ENCODE data around the gene VPS26B.

VPS26B gene

GRCh38 chr11:134196756-134197155, 27.7 kb upstream of the VPS26B start:
- H3K4me2 ChIP-seq (ENCODE audit: low read length) = no peak overlapping the region
- no peaks in the 10 kb centered on the region for H3K9me3 ChIP-seq (ENCODE audit: control insufficient read depth, low read length)
- H3K27me3 ChIP-seq (ENCODE audit: control insufficient read depth, insufficient read depth, low read length) = no peaks in the 10 kb centered on the region
- no peak overlapping the region for H3K4me3 ChIP-seq (ENCODE audit: low read depth, low read length)
- H2AFZ ChIP-seq = no peak overlapping the region
- no peak overlapping the region for H3K27ac ChIP-seq
- H3K9ac ChIP-seq = no peak overlapping the region
- H3K4me1 ChIP-seq = no peaks in the 10 kb centered on the region
- TF ChIP-seq, protein P1, sequence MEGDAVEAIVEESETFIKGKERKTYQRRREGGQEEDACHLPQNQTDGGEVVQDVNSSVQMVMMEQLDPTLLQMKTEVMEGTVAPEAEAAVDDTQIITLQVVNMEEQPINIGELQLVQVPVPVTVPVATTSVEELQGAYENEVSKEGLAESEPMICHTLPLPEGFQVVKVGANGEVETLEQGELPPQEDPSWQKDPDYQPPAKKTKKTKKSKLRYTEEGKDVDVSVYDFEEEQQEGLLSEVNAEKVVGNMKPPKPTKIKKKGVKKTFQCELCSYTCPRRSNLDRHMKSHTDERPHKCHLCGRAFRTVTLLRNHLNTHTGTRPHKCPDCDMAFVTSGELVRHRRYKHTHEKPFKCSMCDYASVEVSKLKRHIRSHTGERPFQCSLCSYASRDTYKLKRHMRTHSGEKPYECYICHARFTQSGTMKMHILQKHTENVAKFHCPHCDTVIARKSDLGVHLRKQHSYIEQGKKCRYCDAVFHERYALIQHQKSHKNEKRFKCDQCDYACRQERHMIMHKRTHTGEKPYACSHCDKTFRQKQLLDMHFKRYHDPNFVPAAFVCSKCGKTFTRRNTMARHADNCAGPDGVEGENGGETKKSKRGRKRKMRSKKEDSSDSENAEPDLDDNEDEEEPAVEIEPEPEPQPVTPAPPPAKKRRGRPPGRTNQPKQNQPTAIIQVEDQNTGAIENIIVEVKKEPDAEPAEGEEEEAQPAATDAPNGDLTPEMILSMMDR (IDR thresholded peaks at IDR 0.05) = no peak
- H3K36me3 ChIP-seq (ENCODE audit: control insufficient read depth, insufficient read depth, low read length) = no peaks in the 10 kb centered on the region
- no peaks in the 10 kb centered on the region for H3K79me2 ChIP-seq

DNA sequence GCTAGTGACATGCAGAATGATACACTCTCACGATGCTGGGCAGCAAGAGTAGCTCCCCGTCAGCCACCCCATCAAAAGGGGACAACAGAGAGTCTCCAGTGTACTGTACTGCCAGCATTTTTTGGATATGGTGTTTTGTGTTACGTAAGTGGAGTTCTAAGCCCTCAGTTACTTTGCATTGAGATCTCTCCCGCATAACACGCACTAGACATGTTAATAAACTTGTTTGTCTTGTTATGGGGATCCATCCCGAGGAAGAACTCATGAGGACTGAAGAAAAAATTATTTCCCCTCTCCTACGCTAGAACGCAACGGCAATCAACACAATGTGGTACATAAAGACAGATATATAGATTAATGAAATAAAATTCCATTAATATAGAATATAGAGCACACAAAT, 24.9 kb upstream of the VPS26B start:
- Histone ChIP-seq H3K36me3 (ENCODE audit: control insufficient read depth, insufficient read depth, low read length) (no peaks in the 10 kb centered on the region), H3K4me2 (ENCODE audit: low read length) (no peak overlapping the region), H3K9me3 (ENCODE audit: control insufficient read depth, low read length) (no peaks in the 10 kb centered on the region), H3K27me3 (ENCODE audit: control insufficient read depth, insufficient read depth, low read length) (no peaks in the 10 kb centered on the region), H3K27ac (no peak overlapping the region), H3K4me3 (ENCODE audit: low read depth, low read length) (no peak overlapping the region), H2AFZ (no peak overlapping the region), H3K79me2 (no peaks in the 10 kb centered on the region), H3K9ac (no peak overlapping the region), H3K4me1 (no peaks in the 10 kb centered on the region)
- TF ChIP-seq, protein P1 (IDR thresholded peaks at IDR 0.05) = no peak

DNA sequence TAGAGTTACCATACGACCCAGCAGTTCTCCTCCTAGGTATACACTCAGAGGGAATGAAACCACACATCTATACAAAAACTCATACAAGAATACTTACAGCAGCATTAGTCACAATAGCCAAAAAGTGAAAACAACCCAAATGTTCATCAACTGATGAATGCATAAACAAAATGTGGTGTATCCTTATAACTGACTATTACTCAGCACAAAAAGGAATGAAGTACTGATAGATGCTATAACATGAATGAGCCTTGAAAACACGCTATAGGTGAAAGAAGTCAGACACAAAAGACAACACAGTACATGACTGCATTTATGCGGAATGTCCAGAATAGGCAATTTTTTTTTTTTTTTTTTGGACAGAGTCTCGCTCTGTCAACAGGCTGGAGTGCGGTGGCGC, 23.8 kb upstream of the VPS26B start:
- H3K4me3 ChIP-seq (ENCODE audit: low read depth, low read length) = no peak overlapping the region
- H3K27me3 ChIP-seq (ENCODE audit: control insufficient read depth, insufficient read depth, low read length) = no peaks in the 10 kb centered on the region
- no peak overlapping the region for H2AFZ ChIP-seq
- H3K27ac ChIP-seq = no peak overlapping the region
- no peak overlapping the region for H3K4me2 ChIP-seq (ENCODE audit: low read length)
- no peaks in the 10 kb centered on the region for H3K79me2 ChIP-seq
- TF ChIP-seq, protein P1 (IDR thresholded peaks at IDR 0.05) = no peak
- H3K9me3 ChIP-seq (ENCODE audit: control insufficient read depth, low read length) = no peaks in the 10 kb centered on the region
- no peak overlapping the region for H3K9ac ChIP-seq
- no peaks in the 10 kb centered on the region for H3K36me3 ChIP-seq (ENCODE audit: control insufficient read depth, insufficient read depth, low read length)
- no peaks in the 10 kb centered on the region for H3K4me1 ChIP-seq

GRCh38 chr11:134202661-134203060, 21.8 kb upstream of the VPS26B start:
- TF ChIP-seq, protein P1 (IDR thresholded peaks at IDR 0.05) = no peak
- Histone ChIP-seq H3K4me1 (no peaks in the 10 kb centered on the region), H3K9ac (no peak overlapping the region), H3K27me3 (ENCODE audit: control insufficient read depth, insufficient read depth, low read length) (no peaks in the 10 kb centered on the region), H3K79me2 (no peaks in the 10 kb centered on the region), H3K4me2 (ENCODE audit: low read length) (no peak overlapping the region), H3K27ac (no peak overlapping the region), H3K9me3 (ENCODE audit: control insufficient read depth, low read length) (no peaks in the 10 kb centered on the region), H3K4me3 (ENCODE audit: low read depth, low read length) (no peak overlapping the region), H3K36me3 (ENCODE audit: control insufficient read depth, insufficient read depth, low read length) (no peaks in the 10 kb centered on the region), H2AFZ (no peak overlapping the region)

DNA sequence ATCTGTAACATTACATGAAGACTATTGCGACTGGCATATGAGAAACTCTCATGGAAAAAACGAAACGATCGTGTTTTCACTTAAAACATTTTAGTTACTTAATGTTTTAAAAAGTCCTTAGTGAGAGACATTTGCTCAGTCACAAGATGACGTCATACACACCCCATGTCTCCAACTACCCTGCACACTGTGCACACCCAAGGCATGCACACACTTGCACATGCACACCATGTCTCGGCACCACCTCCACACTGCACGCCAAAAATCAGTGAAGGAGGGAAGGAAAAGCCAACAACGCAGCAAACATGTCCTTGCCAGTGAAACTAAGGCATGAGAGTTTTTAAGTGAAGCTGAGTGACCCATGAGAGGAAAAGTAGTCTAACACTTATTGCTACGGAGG, 18.7 kb upstream of the VPS26B start:
- TF ChIP-seq, protein P1 (IDR thresholded peaks at IDR 0.05) = no peak
- Histone ChIP-seq H3K4me1 (no peaks in the 10 kb centered on the region), H3K27me3 (ENCODE audit: control insufficient read depth, insufficient read depth, low read length) (no peaks in the 10 kb centered on the region), H3K27ac (no peak overlapping the region), H3K4me2 (ENCODE audit: low read length) (no peak overlapping the region), H3K9me3 (ENCODE audit: control insufficient read depth, low read length) (no peaks in the 10 kb centered on the region), H3K4me3 (ENCODE audit: low read depth, low read length) (no peak overlapping the region), H3K36me3 (ENCODE audit: control insufficient read depth, insufficient read depth, low read length) (no peaks in the 10 kb centered on the region), H3K9ac (no peak overlapping the region), H3K79me2 (no peaks in the 10 kb centered on the region), H2AFZ (no peak overlapping the region)
